OCI-LY7 (cell line): Measurements from ENCODE around the gene TNFRSF11A.

Source experiments
- CTCF ChIP-seq: fragments of 200-600 bp; sonication (generic); conservative IDR thresholded peaks from 2 replicates; pipeline ENCODE4 v1.5.1; 2014; ENCODE audit warnings: mild to moderate bottlenecking, antibody characterized with exemption, low read length, moderate library complexity, mixed read lengths
- EZH2phosphoT487 ChIP-seq: fragments of 200-600 bp; sonication (generic); IDR thresholded peaks from 2 replicates; pipeline ENCODE4 v1.6.1; 2018; ENCODE audit warnings: low read depth, borderline replicate concordance, mild to moderate bottlenecking, mixed run types, antibody characterized with exemption, low read length, moderate library complexity, mixed read lengths

- no peak for TF ChIP-seq CTCF
- TF ChIP-seq EZH2phosphoT487: no peak
Observed at GRCh38 chr18:62343316-62343715, 18.2 kb downstream of the TNFRSF11A start.
